Measurements from ENCODE around the gene TBC1D9. TPM values are rescaled to one million over a fixed set of nuclear protein-coding genes. Genes with fewer than 3 reads are reported as not detected.
A peak's percentile ranks its signal among the peaks of the same experiment; 100 is the strongest.

The TBC1D9 gene
- total and polyA plus RNA-seq, 2 of the 13 experiments (the other 11 are each of a cell fraction or from before 2014, with no cell fraction given) = 11.9 to 12.2 TPM

DNA sequence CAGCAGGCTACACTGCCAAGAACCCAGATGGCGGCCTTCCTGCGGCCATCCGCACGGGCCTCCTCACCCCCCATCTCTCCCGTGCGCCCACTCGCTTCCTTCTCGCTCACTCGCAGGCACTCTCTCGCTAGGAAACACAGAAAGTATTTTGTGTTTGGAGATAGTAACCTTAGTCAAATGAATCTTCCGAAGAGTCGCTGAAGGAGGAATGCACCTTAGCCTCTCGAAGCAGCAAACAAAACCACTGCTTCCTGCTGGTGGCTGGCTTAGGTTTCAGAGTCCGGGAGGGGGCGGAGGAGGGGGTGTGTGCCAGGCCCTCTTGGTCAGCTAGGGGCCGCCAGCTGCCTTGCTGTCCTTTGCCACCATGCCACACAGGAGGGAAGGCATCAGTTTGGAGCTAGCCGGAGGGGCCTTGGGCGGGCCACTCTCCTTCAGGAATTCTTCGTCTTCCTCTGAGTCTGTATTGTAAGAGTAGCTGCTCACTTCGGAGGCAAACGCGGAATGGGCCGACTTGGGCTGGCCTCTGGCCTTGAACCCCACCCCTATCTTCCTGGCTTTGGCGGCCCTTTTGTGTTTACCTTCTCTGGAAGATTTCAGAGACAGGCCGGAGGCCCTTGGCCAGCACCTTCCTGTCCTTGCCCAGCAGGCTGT, 114.3 kb downstream of the TBC1D9 start (continued):
- TF ChIP-seq NKX3-1 (CRISPR knock-in tag; IDR thresholded peaks at IDR 0.05) (0 out of 2 replicates have a peak, but pooled peaks have one; percentile 17), SOX5 (CRISPR knock-in tag; IDR thresholded peaks at IDR 0.05; ENCODE audit: borderline replicate concordance) (no peak), GFI1 (CRISPR knock-in tag; IDR thresholded peaks at IDR 0.05; ENCODE audit: borderline replicate concordance) (peak; percentile 77; the same call in 1 of the 2 replicates), SP5 (CRISPR knock-in tag; IDR thresholded peaks at IDR 0.05; ENCODE audit: borderline replicate concordance, low read depth) (peak; percentile 52), HNF4G (IDR thresholded peaks at IDR 0.05; ENCODE audit: borderline replicate concordance, low read depth, low read length) (peak; percentile 3; the same call in 1 of the 2 replicates), HNF4G (CRISPR knock-in tag; IDR thresholded peaks at IDR 0.05; ENCODE audit: borderline replicate concordance, low read depth) (no peak), MTF2 (CRISPR knock-in tag; IDR thresholded peaks at IDR 0.05; ENCODE audit: borderline replicate concordance) (no peak), SPEN (CRISPR knock-in tag; IDR thresholded peaks at IDR 0.05; ENCODE audit: low read depth) (peak; percentile 39; the same call in 1 of the 2 replicates), FOXA1 (IDR thresholded peaks at IDR 0.05) (no peak), FOXA1 (CRISPR knock-in tag; IDR thresholded peaks at IDR 0.05) (peak; percentile 46), HDAC2 (CRISPR knock-in tag; IDR thresholded peaks at IDR 0.05) (peak; percentile 59; the same call in 1 of the 2 replicates)
- TF ChIP-seq, protein P1, sequence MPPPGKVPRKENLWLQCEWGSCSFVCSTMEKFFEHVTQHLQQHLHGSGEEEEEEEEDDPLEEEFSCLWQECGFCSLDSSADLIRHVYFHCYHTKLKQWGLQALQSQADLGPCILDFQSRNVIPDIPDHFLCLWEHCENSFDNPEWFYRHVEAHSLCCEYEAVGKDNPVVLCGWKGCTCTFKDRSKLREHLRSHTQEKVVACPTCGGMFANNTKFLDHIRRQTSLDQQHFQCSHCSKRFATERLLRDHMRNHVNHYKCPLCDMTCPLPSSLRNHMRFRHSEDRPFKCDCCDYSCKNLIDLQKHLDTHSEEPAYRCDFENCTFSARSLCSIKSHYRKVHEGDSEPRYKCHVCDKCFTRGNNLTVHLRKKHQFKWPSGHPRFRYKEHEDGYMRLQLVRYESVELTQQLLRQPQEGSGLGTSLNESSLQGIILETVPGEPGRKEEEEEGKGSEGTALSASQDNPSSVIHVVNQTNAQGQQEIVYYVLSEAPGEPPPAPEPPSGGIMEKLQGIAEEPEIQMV (CRISPR knock-in tag; IDR thresholded peaks at IDR 0.05; ENCODE audit: low read depth) = peak; percentile 60; the same call in 1 of the 2 replicates
- TF ChIP-seq, protein P2, sequence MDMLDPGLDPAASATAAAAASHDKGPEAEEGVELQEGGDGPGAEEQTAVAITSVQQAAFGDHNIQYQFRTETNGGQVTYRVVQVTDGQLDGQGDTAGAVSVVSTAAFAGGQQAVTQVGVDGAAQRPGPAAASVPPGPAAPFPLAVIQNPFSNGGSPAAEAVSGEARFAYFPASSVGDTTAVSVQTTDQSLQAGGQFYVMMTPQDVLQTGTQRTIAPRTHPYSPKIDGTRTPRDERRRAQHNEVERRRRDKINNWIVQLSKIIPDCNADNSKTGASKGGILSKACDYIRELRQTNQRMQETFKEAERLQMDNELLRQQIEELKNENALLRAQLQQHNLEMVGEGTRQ (IDR thresholded peaks at IDR 0.05; ENCODE audit: low read depth, low read length) = no peak
- TF ChIP-seq, protein P2 (CRISPR knock-in tag; IDR thresholded peaks at IDR 0.05; ENCODE audit: borderline replicate concordance) = peak; percentile 34; the same call in 1 of the 2 replicates
- TF ChIP-seq, protein P3, sequence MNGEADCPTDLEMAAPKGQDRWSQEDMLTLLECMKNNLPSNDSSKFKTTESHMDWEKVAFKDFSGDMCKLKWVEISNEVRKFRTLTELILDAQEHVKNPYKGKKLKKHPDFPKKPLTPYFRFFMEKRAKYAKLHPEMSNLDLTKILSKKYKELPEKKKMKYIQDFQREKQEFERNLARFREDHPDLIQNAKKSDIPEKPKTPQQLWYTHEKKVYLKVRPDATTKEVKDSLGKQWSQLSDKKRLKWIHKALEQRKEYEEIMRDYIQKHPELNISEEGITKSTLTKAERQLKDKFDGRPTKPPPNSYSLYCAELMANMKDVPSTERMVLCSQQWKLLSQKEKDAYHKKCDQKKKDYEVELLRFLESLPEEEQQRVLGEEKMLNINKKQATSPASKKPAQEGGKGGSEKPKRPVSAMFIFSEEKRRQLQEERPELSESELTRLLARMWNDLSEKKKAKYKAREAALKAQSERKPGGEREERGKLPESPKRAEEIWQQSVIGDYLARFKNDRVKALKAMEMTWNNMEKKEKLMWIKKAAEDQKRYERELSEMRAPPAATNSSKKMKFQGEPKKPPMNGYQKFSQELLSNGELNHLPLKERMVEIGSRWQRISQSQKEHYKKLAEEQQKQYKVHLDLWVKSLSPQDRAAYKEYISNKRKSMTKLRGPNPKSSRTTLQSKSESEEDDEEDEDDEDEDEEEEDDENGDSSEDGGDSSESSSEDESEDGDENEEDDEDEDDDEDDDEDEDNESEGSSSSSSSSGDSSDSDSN (CRISPR knock-in tag; IDR thresholded peaks at IDR 0.05) = peak; percentile 45; the same call in 1 of the 2 replicates
- TF ChIP-seq, protein P4, sequence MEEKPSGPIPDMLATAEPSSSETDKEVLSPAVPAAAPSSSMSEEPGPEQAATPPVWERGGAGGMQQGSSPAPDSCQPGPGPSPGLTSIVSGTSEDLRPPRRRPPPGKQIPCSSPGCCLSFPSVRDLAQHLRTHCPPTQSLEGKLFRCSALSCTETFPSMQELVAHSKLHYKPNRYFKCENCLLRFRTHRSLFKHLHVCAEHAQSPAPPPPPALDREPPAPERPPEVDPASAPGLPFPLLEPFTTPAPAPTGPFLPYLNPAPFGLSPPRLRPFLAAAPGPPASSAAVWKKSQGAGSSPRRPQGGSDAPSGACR (CRISPR knock-in tag; IDR thresholded peaks at IDR 0.05) = no peak
- TF ChIP-seq, protein P5, sequence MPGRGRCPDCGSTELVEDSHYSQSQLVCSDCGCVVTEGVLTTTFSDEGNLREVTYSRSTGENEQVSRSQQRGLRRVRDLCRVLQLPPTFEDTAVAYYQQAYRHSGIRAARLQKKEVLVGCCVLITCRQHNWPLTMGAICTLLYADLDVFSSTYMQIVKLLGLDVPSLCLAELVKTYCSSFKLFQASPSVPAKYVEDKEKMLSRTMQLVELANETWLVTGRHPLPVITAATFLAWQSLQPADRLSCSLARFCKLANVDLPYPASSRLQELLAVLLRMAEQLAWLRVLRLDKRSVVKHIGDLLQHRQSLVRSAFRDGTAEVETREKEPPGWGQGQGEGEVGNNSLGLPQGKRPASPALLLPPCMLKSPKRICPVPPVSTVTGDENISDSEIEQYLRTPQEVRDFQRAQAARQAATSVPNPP (CRISPR knock-in tag; IDR thresholded peaks at IDR 0.05) = 0 out of 2 replicates have a peak, but pooled peaks have one; percentile 45

Measured in HepG2 (cell line).